Endometrial microvascular endothelial cells (primary cell): ENCODE measurements around the gene EZH2. TPM values are rescaled to one million over a fixed set of nuclear protein-coding genes. Genes with fewer than 3 reads are reported as not detected.

ENCODE experiments used
- in situ Hi-C: cut with HindIII; loops from 2 replicates; pipeline ENCODE4 v1.10.0; 2017; ENCODE audit warnings: low sequenced_read_pairs, low pct_unique_long_range_greater_than_20kb; ENCODE audit errors: inconsistent ontology term
- total RNA-seq: library from RNA; depleted of rRNA; stranded (reverse); fragments of >200 nt; gene quantifications from one replicate; pipeline ENCODE4 v1.2.3, GENCODE V29; 2015; ENCODE audit errors: inconsistent ontology term

Gene EZH2
- total RNA-seq, result 15.3 TPM

DNA sequence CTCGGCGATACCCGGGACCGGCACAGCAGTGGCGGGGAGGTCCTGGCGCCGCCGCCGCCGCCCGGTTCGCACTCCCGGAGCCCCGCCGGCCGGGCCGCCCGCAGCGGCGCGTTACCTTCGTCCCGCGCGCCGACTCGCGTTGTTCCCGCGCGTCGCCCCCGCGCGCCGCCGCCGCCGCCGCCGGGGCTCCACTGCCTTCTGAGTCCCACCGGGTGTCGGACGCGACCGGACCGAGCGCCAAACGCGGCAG lies at the start of gene EZH2:
Gene EZH2, minus strand, starts transcription at position 243 of the 250 bp plus-strand sequence. CDS start 36,993 bp downstream, outside the sequence.
- in situ Hi-C loops, result no loop called here

GRCh38 chr7:148931470-148931869 lies 47.4 kb upstream of the EZH2 start:
- in situ Hi-C loops, result no loop called here

- in situ Hi-C loops, result no loop called here
Measured at GRCh38 chr7:148930335-148930734, 46.2 kb upstream of the EZH2 start.

GRCh38 chr7:148929176-148929575 lies 45.1 kb upstream of the EZH2 start:
- in situ Hi-C loops, result no loop called here

GRCh38 chr7:148927123-148928045 lies 43.3 kb upstream of the EZH2 start:
- in situ Hi-C loops, result no loop called here

GRCh38 chr7:148925836-148926235 lies 41.7 kb upstream of the EZH2 start:
- in situ Hi-C loops, result no loop called here

GRCh38 chr7:148924011-148924410 lies 39.9 kb upstream of the EZH2 start:
- in situ Hi-C loops, result no loop called here

DNA sequence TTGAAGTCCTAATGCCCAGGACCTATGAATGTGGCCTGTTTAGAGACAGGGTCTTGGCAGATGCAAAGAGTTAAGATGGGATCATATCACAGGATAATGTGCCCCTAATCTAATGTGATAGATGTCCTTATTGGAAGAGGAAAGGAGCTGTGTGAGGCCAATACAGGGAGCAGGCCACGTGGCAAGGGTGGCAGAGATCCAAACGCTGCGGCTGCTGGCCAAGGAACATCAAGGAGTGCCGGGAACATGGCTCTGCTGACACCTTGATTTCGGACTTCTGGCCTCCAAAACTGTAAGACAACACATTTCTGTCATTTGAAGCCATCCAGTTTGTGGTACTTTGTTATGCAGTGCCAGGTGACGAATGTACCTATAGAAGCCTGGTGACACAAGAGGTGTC lies 37.7 kb upstream of the EZH2 start:
- in situ Hi-C loops, result no loop called here

DNA sequence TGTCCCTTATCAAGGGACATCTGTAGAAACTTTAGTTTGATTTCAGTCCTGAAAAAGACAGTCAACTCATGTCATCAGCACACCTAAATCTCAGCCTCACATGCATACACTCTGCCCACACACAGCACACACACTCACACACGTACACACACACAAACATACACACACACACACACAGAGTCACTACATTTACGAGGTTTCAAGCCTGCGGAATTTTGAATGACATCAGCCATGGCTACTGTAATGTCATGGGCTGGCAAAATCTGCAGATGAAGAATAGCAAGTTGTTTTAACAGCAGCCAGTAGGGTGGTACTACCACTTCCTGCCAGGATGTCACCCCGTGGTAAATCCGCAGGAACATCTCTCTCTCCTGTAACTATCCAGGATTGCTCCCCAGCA lies 37.1 kb upstream of the EZH2 start:
- in situ Hi-C loops, result no loop called here

GRCh38 chr7:148919859-148920258 lies 35.8 kb upstream of the EZH2 start:
- in situ Hi-C loops, result no loop called here

- in situ Hi-C loops, result no loop called here
Measured at GRCh38 chr7:148918058-148918596, 34.0 kb upstream of the EZH2 start.

DNA sequence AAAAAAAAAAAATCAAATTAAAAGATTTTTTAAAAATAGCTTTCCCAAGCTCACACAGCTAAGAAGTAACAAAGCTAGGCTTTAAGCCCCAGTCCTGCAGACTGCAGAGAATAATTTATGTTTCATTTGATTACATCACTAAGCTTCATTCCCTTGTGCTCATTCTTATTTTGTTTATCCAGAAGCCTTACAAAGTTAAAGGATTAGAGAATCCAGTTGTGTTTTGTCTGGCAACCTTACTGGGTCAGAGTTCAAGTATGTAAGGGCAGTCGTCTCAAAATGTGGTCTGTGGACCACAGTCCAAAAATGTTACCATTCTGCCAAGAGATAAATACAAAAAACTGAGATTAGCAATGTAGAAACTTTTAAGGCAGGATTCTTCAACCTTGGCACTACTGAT lies 32.1 kb upstream of the EZH2 start:
- in situ Hi-C loops, result no loop called here

GRCh38 chr7:148915211-148915610 lies 31.1 kb upstream of the EZH2 start:
- in situ Hi-C loops, result no loop called here

GRCh38 chr7:148914208-148914777 lies 30.2 kb upstream of the EZH2 start:
- in situ Hi-C loops, result no loop called here

DNA sequence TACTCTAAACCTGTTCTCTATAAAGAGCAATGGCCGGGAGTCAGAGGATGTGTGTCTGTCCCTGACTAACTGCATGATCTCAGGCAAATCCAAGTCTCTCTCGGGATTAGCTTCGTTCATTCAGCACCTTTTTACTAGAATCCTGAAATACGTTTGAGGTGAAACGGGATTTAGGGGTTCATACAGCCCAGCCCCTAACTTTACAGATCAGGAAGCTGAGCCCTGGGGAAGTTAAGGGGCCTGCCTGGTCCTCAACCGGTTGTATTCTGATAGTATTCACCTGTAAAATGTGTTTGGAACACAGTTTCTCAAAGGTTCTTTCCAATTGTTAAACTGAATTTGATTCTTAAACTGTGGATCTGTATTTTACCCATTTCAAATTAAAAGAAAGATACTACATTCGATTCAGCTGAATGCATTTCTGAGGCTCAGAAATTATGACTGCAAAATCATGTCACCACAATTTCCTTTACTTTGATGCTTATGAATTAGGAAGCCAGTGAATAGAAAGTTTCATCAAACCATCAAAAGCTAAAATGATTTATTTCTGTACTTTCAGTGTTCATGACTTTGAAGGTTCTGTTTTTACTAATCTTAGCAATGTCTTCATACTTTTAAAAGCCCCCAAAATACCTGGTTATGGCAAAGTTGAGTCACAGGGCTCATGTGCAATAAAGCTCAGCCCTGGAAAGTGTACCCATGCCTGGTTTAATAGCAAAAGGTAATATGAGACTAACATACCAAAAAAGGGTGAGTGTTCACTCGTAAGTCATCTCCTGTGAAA lies 28.9 kb upstream of the EZH2 start:
- in situ Hi-C loops, result no loop called here

GRCh38 chr7:148912151-148912550 lies 28.1 kb upstream of the EZH2 start:
- in situ Hi-C loops, result no loop called here

DNA sequence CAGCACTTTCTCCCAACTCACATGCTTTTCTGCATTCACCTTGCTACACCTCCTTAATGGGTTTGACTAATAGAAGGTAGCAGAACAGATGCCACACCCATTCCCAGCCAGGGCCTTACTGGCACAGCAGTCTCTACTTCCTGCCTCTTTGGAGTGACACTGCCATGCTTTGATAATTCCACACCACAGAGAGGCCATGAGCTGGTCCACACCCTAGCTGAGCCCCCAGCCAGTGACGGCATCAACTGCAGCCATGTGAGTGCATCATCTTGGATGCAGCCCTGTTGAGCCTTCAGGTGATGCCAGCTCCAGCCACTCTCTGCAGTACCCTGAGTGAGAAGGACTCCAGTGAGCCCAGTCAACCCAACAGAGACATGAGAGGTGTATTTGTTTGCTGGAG lies 27.5 kb upstream of the EZH2 start:
- in situ Hi-C loops, result no loop called here

- in situ Hi-C loops, result no loop called here
Measured at GRCh38 chr7:148909568-148909967, 25.5 kb upstream of the EZH2 start.

DNA sequence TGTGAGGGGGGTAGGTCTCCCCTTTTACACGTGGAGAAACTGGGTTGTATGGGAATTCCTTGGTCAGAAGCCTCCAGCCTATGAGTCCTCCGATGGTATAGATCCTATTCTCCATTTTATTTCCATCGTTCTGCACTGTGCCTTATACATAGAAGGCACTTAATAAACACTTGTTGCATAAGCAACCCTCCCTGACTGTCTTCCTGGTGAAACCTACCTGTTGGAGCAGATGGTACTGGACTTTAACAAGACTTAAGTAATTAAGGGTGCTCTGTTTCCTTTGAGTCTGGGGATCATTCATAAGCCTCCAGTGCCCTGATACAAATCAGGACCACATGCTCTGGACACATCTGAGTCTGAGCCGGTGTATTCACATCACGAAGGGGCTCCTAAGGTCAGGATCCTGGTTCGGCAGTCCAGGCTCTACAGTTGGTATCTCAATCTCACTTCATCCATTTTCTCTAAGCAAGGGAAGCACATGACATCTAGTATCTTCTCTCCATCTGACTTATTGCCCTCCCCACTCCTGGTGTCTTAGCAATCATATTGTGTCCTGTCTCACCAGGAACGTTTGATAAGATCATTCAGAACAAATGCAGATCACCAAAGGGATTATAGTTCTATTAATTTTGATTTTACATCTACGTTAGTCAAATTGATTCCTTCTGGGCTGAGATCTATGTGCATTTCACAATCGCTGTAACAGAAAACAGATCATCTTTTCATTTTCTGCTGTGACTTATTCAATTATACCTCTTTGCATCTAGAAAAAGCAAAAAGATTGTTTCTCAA lies 22.8 kb upstream of the EZH2 start:
- in situ Hi-C loops, result no loop called here
